GM21423 (cell line): ENCODE measurements around the gene SAA4.
"Not testable (repeated sequence)": the region's sequence is repeated elsewhere in the genome, so short reads cannot be mapped to it uniquely, and the experiment has no call there.

Source experiments
- ATAC-seq: cut with Tn5 transposase; IDR thresholded peaks from one replicate; pipeline ENCODE4 v1.9.1; 2021; ENCODE audit warnings: mild to moderate bottlenecking, moderate library complexity; ENCODE audit not compliant: unreplicated experiment

The SAA4 gene

GRCh38 chr11:18236664-18237356, at the start of gene SAA4:
TSS of gene SAA4 (minus strand) at chr11:18236802. CDS start at chr11:18235926, 876 bp downstream.
- no peak for ATAC-seq

GRCh38 chr11:18285841-18286240, 49.2 kb upstream of the SAA4 start:
- ATAC-seq, result no peak

- no peak for ATAC-seq
Observed at GRCh38 chr11:18282626-18283025, 46.0 kb upstream of the SAA4 start.

- peak; percentile 83 for ATAC-seq
Observed at GRCh38 chr11:18280438-18281045, 43.9 kb upstream of the SAA4 start.

- no peak for ATAC-seq
Observed at GRCh38 chr11:18277565-18278271, 41.1 kb upstream of the SAA4 start.

GRCh38 chr11:18271206-18271605, 34.6 kb upstream of the SAA4 start:
- no peak for ATAC-seq

- ATAC-seq, result no peak
Observed at GRCh38 chr11:18270102-18270501, 33.5 kb upstream of the SAA4 start.

GRCh38 chr11:18269252-18269651, 32.6 kb upstream of the SAA4 start:
- not testable (repeated sequence) for ATAC-seq

- peak; percentile 64 for ATAC-seq
Observed at GRCh38 chr11:18267335-18268133, 30.9 kb upstream of the SAA4 start.

GRCh38 chr11:18265949-18266348, 29.3 kb upstream of the SAA4 start, which contains the start of gene SAA1:
TSS of gene SAA1 (plus strand) at chr11:18266264. CDS start at chr11:18266888, 624 bp downstream.
- no peak for ATAC-seq

- ATAC-seq, result no peak
Observed at GRCh38 chr11:18264677-18265555, 28.3 kb upstream of the SAA4 start.

GRCh38 chr11:18264035-18264434, 27.4 kb upstream of the SAA4 start:
- ATAC-seq, result no peak

GRCh38 chr11:18262681-18263350, 26.2 kb upstream of the SAA4 start:
- not testable (repeated sequence) for ATAC-seq

GRCh38 chr11:18261721-18262120, 25.1 kb upstream of the SAA4 start:
- no peak for ATAC-seq

GRCh38 chr11:18259259-18259658, 22.7 kb upstream of the SAA4 start:
- ATAC-seq, result no peak

GRCh38 chr11:18254781-18255361, 18.3 kb upstream of the SAA4 start:
- ATAC-seq, result no peak

GRCh38 chr11:18253778-18254338, 17.3 kb upstream of the SAA4 start:
- no peak for ATAC-seq

GRCh38 chr11:18253233-18253632, 16.6 kb upstream of the SAA4 start:
- ATAC-seq, result no peak

GRCh38 chr11:18248561-18248960, 12.0 kb upstream of the SAA4 start, which contains the start of gene SAA2:
TSS of gene SAA2 (minus strand) at chr11:18248668. CDS start at chr11:18248011, 657 bp downstream.
- ATAC-seq, result no peak
